ENCODE data around the gene ZFP36.

The ZFP36 gene

DNA sequence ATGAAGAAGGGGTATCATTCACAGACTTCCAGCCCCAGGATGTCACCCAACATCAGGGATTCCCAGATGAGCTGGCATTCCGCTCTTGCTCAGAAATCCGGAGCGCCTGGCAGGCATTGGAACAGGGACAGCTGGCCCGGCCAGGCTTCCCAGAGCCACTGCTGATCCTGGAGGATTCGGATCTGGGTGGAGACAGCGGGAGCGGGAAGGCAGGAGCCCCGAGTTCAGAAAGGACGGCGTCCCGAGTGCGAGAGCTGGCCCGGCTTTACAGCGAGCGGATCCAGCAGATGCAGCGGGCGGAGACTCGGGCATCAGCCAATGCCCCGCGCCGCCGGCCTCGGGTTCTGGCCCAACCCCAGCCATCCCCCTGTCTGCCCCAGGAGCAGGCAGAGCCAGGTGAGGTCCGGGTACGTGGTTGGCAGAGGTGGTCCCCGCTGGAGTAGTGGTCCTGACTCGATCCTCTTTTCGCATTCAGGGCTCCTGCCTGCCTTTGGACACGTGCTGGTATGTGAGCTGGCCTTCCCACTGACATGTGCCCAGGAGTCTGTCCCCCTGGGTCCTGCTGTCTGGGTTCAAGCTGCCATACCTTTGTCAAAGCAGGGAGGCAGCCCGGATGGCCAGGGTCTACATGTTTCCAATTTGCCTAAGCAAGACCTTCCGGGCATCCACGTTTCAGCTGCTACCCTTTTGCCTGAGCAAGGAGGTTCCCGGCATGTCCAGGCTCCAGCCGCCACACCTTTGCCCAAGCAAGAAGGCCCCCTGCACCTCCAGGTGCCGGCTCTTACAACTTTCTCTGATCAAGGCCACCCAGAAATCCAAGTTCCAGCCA, 16.8 kb downstream of the ZFP36 start:
- DNase-seq (ENCODE audit: low read depth): no peak
- TF ChIP-seq, protein P1, sequence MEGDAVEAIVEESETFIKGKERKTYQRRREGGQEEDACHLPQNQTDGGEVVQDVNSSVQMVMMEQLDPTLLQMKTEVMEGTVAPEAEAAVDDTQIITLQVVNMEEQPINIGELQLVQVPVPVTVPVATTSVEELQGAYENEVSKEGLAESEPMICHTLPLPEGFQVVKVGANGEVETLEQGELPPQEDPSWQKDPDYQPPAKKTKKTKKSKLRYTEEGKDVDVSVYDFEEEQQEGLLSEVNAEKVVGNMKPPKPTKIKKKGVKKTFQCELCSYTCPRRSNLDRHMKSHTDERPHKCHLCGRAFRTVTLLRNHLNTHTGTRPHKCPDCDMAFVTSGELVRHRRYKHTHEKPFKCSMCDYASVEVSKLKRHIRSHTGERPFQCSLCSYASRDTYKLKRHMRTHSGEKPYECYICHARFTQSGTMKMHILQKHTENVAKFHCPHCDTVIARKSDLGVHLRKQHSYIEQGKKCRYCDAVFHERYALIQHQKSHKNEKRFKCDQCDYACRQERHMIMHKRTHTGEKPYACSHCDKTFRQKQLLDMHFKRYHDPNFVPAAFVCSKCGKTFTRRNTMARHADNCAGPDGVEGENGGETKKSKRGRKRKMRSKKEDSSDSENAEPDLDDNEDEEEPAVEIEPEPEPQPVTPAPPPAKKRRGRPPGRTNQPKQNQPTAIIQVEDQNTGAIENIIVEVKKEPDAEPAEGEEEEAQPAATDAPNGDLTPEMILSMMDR (IDR thresholded peaks at IDR 0.05; ENCODE audit: insufficient read depth, low read depth, low read length, missing control alignments): no peak
- no peak overlapping the region for H3K4me3 ChIP-seq (ENCODE audit: low read depth, low read length)

DNA sequence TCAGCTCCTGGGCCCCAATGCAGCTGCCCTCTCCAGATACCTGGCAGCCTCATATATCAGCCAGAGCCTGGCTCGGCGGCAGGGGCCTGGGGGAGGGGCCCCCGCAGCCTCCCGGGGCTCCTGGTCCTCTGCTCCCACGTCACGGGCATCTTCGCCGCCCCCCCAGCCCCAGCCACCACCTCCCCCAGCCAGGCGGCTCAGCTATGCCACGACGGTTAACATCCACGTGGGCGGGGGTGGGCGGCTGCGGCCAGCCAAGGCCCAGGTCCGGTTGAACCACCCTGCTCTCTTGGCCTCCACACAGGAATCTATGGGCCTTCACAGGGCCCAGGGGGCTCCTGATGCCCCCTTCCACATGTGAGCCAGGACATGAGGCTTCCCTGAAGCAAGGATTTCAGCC, 18.3 kb downstream of the ZFP36 start:
- TF ChIP-seq, protein P1 (IDR thresholded peaks at IDR 0.05; ENCODE audit: insufficient read depth, low read depth, low read length, missing control alignments): no peak
- DNase-seq (ENCODE audit: low read depth): no peak

DNA sequence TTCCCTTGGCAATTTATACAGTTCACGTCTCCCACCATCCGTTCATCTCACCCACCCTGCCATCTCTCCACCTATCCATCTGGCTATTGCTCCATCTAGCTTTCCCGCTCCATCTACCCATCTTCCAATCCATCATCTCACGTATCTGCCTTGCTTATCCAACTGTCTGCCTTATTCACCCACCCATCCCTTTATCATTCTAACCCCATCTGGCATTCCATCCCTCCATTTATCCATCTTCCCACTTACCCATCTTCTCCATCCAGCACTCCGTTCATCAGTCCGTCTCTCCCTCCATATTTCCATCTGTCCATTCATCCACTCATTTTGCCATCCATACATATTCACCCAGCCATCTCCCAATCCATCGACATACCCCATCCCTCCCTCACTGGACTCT, 19.1 kb downstream of the ZFP36 start:
- TF ChIP-seq, protein P1 (IDR thresholded peaks at IDR 0.05; ENCODE audit: insufficient read depth, low read depth, low read length, missing control alignments): no peak
- no peak overlapping the region for H3K4me3 ChIP-seq (ENCODE audit: low read depth, low read length)
- DNase-seq (ENCODE audit: low read depth): no peak

More for the DNA sequence above, 18.3 kb downstream of the ZFP36 start:
- H3K4me3 ChIP-seq (ENCODE audit: low read depth, low read length): no peak overlapping the region

DNA sequence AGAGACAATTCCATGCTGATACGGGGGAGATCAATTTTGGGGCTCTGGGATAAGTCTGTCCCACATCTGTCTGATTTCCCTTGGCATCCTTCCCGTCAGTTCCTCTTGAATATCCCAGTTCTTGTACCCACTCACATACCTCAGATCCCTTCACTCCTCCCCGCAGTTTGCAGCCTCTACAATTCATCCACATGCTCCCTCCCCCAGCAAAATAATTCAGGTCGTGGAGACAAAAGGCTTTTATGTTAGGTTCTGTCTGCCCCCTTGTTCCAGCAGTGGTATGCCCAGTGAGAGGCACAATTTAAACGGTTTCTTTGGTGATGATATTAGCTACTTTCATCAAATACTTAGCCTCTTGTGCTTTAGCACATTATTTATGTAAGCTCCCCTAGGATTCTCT, 19.5 kb downstream of the ZFP36 start:
- no peak for DNase-seq (ENCODE audit: low read depth)
- H3K4me3 ChIP-seq (ENCODE audit: low read depth, low read length): no peak overlapping the region
- TF ChIP-seq, protein P1 (IDR thresholded peaks at IDR 0.05; ENCODE audit: insufficient read depth, low read depth, low read length, missing control alignments): no peak

DNA sequence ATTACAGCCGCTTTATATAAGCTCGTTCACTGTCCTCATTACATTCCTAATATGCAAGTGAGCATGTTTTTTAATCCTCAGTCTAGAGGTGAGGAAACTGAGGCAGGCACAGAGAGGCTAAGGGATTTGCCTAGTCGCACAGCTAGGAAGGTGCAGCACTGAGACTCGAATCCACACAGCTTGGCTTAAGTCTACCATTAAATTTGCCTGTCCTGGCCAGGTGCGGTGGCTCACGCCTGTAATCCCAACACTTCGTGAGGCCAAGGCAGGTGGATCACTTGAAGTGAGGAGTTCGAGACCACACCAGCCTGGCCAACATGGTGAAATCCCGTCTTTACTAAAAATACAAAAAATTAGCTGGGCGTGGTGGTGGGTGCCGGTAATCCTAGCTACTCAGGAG, 21.1 kb downstream of the ZFP36 start:
- no peak overlapping the region for H3K4me3 ChIP-seq (ENCODE audit: low read depth, low read length)
- TF ChIP-seq, protein P1 (IDR thresholded peaks at IDR 0.05; ENCODE audit: insufficient read depth, low read depth, low read length, missing control alignments): no peak
- DNase-seq (ENCODE audit: low read depth): no peak

DNA sequence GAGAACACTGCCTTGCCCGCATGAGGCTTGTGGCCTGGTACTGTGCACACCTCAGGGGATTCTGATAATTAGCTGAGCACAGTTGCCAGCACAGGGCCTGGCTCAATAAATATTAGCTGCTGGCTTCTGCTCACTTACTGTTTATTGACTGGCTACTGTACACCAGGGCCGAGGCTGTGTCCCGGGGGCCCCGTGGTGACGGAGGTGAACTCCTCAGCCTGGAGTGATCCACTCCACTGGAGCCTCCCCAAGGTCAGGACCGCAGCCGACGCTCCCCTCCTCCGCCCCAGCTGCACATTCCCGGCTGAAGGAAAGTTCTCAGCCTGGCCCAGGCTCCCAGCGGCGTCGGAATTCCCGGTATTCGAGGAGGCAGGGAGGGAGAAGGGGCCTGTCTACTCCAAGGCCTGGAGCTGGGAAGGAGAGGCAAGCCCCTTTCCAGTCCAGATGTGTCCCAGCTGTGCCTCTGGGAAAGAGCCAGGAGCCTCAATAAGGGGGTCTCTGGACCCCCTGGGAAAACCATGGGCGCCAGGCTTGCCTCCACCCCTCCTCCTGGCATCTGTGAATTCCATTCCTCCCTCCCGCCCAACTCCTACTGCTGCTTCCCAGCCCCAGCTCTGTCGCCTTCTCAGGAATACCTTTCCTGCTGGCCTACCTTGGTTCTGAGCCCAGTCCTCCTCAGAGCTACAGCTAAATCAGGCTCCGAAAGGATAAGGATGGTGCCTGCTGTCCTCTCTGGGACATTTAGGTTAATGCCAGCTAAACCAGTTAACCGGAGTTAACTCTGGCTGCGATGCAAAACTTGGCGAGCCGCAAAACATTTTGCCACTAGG, 21.9 kb downstream of the ZFP36 start:
- no peak for DNase-seq (ENCODE audit: low read depth)
- TF ChIP-seq, protein P1 (IDR thresholded peaks at IDR 0.05; ENCODE audit: insufficient read depth, low read depth, low read length, missing control alignments): no peak
- no peak overlapping the region for H3K4me3 ChIP-seq (ENCODE audit: low read depth, low read length)
